GM21528 (cell line): Measurements from ENCODE around the gene GDI1.

Experiments used
- ATAC-seq: cut with Tn5 transposase; IDR thresholded peaks from one replicate; pipeline ENCODE4 v1.9.1; 2021; ENCODE audit warnings: mild to moderate bottlenecking, moderate library complexity; ENCODE audit not compliant: unreplicated experiment, low FRiP score

The GDI1 gene

DNA sequence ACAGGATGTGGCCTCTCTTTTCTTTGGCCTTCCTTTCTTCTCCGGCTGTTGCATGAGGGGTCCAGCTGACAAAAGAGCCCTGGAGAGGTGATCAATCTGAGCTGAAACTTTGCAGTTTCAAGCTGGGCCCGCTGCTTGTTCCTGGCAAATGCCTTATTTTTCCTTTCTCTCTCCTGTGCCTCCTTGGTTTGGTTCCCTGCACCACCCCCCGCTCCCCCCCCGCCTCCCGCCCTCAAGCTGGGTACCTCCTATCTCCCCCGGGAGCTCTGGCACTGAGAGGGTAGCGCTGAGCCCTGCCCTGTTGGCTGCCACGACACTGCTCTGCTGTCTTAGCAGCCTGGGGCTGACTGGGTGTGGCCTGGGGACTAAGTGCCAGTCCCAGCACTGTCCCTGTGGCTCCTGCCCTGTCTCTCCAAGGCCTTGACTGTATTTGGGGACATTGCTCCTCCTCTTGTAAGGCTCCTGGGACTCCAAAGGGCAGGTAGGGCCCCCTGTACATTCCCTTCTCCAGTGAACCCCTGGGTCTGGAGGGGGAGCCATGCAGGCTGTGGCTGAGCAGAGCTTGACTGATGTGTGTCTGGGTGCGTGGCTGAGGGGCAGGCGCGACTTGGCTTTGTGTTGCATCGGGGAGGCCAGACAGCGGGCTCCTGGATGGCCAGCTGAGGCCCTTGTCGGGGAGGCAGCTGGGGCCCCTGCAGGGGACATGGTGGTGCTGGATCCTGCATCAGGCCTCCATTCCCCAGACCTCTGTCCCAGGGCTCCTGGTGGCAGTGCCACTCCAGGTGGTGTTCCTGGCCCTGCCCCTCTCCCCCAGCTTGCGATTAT is 22.2 kb downstream of the GDI1 start:
- no peak for ATAC-seq

DNA sequence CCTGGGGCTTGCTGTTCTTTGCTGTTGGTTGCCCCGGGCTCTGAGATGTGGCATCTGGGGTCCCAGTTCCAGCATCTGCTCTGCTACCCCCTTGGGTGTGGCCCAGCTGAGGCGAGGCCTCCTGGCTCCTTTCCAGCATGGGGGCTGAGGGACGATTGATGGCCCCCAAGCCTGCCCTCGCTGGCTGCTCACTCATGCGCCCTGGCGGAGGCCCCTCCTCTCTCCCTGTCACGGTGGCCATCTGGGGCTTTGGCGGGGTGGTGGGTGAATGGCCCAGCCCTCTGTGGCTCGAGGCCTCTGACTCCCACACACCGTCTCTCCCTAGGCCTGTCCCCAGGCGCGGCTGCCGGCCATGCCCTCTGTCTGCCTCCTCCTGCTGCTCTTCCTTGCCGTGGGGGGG is 22.9 kb downstream of the GDI1 start:
- no peak for ATAC-seq

DNA sequence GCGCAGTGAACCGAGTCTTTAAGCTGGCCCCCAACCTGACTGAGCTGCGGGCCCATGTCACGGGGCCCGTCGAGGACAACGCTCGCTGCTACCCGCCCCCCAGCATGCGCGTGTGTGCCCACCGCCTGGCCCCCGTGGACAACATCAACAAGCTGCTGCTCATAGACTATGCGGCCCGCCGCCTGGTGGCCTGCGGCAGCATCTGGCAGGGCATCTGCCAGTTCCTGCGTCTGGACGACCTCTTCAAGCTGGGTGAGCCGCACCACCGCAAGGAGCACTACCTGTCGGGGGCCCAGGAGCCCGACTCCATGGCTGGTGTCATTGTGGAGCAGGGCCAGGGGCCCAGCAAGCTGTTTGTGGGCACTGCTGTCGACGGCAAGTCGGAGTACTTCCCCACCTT is 23.4 kb downstream of the GDI1 start:
- no peak for ATAC-seq

DNA sequence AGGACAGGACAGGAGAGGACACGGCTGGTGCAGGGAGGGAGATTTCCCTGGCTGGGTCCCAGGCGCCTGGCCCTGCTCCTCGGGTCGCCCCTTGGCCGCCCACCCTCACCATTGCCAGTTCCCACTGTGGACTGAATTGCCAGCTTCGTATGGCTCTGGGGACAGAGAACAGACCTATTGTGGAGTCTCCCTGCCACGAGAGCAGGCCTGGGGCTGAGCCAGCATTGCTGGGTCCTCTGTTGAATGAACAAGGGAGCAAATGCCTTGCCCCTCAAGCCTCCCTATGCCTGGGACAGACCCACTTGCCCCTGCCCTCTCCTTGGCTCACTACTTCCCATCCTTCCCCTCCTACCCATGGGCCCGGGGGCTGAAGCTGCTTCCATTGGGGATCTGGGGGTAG is 25.4 kb downstream of the GDI1 start:
- ATAC-seq: no peak

DNA sequence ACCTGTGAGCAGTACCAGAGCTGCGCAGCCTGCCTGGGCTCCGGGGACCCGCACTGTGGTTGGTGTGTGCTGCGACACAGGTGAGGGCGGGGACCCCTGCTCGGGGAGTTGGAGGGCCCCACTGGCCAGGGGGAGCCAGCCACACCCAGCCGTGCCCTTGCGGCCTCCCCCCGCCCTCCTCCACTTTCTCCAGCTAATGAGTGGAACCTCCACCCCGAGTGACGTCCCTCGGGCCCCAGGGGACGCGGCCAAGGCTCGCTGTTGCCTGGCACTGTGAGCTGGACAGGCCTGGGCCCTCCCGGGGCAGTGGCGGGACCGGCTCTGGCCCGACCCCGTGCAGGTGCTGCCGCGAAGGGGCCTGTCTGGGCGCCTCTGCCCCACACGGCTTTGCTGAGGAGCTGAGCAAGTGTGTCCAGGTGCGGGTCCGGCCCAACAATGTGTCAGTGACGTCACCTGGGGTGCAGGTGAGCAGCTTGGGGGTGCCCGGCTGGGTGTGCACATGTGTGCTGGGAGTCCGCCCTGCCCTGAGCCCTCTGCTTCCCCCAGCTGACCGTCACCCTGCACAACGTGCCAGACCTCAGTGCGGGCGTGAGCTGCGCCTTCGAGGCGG is 26.8 kb downstream of the GDI1 start:
- no peak for ATAC-seq

DNA sequence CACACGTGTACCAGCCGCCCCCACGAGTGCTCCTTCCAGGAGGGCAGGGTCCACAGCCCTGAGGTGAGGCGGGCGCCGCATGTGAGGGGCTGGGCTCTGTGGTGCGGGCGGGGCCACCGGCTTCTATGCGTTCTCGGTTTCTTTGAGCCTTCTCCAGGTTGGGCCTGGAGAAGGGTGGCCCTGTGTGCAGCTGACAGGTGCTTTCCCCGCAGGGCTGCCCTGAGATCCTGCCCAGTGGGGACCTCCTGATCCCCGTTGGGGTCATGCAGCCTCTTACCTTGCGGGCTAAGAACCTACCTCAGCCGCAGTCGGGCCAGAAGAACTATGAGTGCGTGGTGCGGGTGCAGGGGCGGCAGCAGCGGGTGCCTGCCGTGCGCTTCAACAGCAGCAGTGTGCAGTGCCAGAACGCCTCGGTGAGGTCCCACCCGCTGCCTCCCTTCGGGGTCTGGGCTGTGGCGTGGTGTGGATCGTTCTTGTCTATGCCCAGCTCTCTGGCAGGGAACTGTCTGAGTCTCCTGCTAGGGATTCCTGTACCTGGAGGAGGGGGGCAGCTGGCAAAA is 27.9 kb downstream of the GDI1 start:
- ATAC-seq: no peak

DNA sequence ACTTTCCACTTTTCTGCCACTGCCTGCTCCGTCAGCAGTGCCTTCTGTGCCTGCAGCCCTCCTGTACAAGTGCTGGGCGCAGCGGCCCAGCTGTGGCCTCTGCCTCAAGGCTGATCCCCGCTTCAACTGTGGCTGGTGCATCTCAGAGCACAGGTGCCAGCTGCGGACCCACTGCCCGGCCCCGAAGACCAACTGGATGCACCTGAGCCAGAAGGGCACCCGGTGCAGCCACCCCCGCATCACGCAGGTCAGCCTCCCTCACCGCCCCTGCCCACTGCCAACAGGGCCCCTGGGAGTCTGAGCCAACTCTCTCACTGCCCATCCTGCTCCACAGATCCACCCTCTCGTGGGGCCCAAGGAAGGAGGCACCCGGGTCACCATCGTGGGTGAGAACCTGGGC is 28.6 kb downstream of the GDI1 start:
- no peak for ATAC-seq

DNA sequence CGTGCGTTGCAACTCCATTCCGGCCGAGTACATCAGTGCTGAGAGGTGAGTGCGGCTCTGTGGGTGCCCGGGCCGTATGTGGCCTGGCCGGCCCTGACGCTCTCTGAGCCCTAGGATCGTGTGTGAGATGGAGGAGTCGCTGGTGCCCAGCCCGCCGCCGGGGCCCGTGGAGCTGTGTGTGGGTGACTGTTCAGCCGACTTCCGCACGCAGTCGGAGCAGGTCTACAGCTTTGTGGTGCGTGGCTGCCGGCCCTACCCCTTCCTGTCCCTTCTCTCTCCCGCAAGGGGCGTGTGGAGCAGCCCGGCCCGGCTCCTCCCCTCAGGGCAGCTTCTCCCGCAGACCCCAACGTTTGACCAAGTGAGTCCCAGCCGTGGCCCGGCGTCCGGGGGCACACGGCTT is 29.1 kb downstream of the GDI1 start:
- no peak for ATAC-seq

DNA sequence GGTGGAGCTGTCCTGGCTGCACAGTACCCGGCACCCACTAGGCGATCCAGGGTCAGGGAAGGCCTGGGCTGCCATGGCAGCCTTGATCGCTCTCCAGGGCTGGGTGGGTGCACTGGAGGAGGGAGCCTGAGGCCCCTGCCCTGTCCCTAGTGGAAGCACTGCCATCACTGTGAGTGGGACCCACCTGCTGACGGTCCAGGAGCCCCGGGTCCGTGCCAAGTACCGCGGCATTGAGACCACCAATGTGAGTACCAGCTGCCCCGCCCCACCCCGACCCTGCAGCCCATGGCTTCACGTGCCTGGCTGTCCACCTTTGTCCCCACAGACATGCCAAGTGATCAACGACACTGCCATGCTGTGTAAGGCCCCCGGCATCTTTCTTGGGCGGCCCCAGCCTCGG is 30.0 kb downstream of the GDI1 start:
- ATAC-seq: no peak

DNA sequence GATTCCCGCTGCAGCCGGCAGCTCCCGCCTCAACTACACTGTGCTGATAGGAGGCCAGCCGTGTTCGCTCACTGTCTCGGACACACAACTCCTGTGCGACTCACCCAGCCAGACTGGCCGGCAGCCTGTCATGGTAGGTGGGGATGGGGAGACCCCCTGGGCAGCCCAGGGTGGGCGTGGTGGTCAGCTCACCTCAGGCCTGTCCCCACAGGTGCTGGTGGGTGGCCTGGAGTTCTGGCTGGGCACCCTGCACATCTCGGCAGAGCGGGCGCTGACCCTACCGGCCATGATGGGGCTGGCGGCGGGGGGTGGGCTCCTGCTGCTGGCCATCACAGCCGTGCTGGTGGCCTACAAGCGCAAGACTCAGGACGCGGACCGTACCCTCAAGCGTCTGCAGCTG is 30.6 kb downstream of the GDI1 start:
- ATAC-seq: no peak

DNA sequence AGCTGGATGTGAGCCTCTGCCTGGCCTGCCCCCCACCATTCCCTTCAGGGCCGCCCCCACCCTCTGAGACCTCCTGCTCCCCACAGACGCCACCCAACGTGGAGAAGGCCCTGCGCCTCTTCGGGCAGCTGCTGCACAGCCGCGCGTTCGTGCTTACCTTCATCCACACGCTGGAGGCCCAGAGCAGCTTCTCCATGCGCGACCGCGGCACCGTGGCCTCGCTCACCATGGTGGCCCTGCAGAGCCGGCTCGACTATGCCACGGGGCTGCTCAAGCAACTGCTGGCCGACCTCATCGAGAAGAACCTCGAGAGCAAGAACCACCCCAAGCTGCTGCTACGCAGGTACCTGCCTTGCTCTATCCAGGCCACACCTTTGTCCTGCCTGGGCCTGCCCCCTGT is 31.3 kb downstream of the GDI1 start:
- no peak for ATAC-seq

DNA sequence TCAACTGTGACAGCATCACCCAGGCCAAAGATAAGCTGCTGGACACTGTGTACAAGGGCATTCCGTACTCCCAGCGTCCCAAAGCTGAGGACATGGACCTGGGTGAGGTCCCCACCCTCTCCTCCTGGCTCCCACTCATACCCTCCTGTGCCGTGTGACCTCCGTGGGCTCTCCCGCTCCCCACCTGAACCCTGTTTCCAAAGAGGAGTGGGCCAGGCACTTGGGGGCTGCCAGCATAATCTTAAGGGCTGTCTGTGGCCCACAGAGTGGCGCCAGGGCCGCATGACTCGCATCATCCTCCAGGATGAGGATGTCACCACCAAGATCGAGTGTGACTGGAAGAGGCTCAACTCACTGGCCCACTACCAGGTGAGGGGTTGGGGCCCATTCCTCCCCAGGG is 32.2 kb downstream of the GDI1 start:
- no peak for ATAC-seq

DNA sequence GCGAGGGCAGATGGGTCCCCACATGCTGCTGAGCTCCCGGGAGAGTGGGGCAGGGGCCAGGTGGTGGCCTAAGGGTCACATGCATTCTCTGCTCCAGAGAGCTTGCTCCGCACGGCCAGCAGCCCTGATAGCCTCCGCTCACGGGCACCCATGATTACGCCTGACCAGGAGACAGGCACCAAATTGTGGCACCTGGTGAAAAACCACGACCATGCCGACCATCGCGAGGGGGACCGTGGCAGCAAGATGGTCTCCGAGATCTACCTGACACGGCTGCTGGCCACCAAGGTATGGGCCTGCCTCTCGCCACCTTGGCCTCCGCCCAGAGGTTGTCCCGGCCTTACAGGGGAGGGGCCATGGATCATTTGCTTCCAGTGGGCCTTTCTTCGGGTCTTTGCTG is 32.9 kb downstream of the GDI1 start:
- no peak for ATAC-seq

DNA sequence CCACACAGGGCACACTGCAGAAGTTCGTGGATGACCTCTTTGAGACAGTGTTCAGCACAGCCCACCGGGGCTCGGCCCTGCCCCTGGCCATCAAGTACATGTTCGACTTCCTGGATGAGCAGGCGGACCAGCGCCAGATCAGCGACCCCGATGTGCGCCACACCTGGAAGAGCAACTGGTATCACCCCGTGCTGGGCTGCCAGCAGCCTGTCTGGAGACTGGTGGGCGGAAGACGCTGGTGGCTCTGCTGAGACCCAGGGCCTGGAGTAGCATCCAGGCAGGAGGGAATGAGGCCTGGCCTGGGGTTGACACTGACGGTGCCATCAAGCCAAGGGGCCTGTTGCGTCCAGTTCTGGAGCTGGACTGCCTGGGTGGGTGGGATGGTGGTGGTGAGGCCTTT is 33.5 kb downstream of the GDI1 start:
- no peak for ATAC-seq

DNA sequence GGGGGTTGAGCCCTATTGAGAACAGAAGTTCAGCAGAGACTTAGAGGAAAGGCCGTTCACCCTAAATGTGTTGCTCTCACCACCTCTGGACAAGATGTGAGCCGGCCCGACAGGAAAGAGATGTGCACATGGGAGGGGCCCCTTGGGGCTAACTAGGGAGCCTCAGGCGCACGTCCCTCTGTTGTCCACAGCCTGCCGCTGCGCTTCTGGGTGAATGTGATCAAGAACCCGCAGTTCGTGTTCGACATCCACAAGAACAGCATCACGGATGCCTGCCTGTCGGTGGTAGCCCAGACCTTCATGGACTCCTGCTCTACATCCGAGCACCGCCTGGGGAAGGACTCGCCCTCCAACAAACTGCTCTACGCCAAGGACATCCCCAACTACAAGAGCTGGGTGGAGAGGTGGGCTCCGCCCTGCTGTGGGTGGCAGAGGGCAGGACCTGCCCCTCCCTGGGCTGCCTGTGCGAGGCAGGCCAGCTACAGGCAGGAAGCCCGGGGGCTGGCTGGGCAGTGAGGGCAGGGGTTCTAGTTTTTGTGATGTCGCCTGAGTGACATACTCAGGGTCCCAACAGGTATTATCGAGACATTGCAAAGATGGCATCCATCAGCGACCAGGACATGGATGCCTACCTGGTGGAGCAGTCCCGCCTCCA is 34.1 kb downstream of the GDI1 start:
- ATAC-seq: no peak

DNA sequence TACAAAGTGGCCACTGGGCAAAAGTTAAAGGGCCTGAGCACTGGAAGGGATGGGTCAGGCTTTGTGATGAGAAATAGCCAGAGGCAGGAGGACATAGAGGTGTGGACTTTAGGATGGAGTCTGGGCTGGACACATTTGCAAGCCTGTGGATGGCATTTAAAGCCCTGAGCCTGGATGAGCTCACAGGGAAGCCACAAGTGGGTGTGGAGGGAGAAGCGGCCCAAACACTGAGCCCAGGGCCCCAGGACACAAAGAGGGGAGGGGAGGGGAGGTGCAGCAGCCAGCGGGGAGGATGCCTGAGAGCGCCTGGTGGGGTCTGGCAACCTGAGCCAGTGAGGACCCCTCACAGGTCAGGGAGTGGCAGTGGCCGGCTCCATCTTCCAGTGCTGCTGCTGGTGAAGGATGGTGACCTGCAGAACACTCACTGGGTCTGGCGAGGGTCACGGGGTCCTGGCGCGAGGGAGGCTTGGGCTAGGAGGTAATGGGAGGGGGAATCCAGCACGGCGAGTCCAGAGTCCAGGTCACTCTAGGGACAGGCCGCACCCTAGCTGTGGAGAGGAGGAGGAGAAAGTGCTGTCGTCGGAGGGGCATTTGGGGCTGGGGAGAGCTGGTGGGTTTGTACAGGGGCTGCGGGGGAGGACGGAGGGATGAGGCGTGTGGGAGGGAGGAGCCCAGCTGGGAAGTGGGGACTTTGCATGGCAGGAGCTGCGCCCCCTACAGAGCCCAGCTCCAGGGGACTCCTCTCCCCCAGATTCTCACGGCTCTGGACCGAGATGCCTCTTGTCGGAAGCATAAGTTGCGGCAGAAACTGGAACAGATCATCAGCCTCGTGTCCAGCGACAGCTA is 35.1 kb downstream of the GDI1 start:
- no peak for ATAC-seq

DNA sequence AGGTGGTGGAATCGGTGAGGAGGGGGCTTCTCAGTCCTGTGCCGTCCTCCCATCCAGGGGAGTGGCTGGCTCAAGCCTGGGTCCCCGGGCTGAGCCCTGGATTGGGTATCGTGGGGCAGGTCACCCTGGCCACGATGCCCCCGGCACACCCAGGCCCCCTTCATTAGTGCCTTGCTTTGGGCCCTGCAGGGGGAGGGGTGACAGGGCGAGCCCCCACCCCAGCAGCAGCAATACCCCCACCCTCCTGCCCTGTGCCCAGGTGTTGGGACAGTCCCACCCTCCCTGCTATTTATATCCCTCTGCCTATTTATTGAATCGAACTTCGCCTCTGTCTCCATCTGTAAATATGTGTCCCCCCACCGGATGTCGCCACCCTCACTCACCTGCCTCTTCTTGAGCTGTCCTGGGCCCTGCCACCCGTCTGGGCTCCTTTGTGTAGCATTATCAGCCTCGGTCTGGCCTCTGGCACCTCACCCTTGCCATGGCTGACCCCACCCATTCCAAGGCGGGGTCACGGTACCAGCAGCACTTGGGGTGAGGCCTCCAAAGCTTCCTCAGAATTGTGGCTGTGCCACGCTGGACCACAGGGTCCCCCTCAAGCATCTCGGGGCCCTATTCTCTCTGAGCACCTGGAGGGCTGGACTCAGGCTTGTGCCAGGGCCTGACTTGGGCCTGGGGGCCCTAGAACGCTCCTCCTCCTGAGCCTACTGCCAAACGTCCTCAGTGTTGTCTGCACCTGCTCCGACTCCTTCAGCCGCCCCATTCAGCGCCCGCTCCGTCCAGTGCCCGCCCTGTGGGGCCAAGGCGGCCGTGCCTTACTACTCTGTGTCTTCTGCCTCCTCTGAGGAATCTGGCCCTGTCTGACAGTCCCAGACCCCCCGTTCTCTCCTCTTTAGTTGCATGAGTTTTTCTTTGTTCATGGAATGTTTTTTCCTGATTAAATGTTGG is 36.0 kb downstream of the GDI1 start:
- ATAC-seq: no peak

DNA sequence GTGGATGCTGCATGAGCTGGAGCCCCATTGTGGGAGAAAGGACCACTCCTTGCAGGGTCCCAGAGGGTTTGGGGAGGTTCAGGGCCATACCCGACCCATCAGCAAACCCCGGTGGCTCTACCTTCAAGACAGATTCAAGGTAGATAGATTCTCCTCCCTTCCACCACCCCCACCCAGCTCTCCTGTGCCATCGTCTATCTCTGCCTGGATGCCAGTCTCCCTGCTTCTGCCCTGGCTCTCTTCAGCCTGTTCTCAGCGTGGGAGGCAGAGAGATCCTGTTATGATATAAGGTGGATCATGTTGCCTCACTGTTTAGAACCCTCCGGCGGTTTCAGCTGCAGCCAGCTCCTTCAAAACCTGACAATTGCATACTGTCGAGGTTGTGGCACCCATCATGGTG is 36.7 kb downstream of the GDI1 start:
- ATAC-seq: no peak

DNA sequence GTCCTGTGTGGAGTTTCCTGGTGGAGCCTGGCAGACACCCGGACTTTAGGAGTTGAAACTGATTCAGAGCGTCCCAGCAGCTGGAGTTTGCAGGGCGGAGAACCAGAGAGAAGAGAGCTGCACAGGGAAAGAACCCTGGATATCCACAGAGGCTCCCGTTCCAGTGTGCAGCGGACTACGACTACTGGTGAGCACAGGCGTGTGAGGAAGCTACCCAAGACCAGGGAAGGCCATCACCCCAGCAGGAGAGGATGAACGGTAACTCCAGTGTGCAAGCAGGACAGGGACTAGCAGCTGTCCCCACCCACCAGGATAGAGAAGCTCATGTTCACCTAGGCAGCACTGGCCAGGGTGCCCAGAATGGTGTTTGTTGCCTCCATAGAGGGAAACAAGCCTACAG is 39.9 kb downstream of the GDI1 start:
- no peak for ATAC-seq
